SIG-M5 treated with dmso at 0.1 percent for 504 hours (cell line): Measurements from ENCODE around the gene FBXO36.

Experiments used
- DNase-seq: peaks from one replicate; lab custom pipeline; 2025; ENCODE audit not compliant: unreplicated experiment; lab: John Stamatoyannopoulos, UW

Gene FBXO36

DNA sequence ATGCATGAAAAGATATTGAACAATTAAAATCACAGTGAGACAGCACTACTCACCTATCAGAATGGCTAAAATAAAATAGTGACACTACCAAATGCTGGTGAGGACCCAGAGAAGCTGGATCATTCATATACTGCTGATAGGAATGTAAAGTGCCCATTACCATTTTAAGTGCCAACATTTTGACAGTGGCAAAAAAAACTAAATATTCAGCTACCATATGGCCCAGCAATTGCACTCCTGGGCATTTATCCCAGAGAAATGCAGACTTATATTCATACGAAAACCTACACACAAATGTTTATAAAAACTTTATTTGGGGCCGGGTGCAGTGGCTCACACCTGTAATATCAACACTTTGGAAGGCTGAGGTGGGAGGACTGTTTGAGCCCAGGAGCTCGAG is 47.6 kb downstream of the FBXO36 start:
- no peak for DNase-seq

DNA sequence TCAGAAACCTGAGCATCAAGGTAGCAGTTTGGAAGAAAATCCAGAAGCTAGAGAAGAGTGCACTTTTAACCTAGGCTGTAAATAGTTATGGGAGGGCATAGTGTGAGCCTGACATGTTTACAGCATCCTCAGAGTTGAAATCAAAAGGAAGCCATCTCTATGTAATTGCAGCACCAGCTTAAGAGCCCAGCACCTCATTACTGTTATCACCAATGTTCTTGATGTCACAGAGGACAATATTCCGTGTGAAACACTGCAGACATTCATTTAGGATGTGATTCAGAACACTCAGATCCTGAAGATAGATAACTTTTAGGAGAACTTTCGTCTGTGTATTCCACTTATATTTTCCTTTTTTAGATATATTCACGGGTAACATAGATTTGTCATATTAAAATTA is 48.1 kb downstream of the FBXO36 start:
- no peak for DNase-seq

DNA sequence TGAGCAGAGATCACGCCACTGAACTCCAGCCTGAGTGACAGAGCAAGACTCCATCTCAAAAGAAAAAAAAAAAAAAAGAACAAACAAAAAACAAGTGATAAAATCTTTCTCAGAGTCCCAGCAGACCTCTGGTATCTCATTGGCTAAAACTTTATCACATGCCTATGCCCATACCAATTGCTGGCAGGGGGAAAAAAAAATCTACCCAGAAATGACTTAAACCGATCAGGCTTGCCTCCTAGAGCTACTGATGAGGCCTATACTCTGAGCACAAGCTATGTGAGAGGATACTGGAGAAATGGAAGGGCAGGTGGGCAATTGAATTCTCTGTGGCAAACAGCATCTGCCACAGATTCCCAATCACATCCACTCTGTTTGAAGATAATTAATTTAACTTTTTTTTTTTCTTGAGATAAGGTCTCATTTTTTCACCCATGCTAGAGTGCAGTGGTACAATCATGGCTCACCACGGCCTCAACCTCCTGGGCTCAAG is 49.0 kb downstream of the FBXO36 start:
- no peak for DNase-seq

DNA sequence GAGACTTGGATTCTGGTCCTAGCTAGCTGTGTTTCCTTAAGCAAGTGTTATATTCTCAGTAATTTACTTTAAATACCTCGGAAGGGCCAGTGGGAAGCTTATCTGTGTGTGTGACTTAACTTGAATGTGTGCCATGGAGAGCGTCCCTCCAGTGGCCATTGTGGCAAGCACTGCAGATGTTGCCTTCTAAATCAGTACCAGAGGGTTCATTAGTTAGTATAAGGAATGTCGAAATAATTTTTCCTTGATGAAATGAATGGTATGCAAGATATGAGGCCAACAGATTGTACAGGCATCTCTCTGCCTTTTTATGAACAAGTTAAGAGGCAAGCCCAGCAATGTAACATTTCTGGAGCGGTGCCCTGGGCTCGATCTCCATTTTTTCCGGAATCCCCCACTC is 52.0 kb downstream of the FBXO36 start:
- DNase-seq = no peak

DNA sequence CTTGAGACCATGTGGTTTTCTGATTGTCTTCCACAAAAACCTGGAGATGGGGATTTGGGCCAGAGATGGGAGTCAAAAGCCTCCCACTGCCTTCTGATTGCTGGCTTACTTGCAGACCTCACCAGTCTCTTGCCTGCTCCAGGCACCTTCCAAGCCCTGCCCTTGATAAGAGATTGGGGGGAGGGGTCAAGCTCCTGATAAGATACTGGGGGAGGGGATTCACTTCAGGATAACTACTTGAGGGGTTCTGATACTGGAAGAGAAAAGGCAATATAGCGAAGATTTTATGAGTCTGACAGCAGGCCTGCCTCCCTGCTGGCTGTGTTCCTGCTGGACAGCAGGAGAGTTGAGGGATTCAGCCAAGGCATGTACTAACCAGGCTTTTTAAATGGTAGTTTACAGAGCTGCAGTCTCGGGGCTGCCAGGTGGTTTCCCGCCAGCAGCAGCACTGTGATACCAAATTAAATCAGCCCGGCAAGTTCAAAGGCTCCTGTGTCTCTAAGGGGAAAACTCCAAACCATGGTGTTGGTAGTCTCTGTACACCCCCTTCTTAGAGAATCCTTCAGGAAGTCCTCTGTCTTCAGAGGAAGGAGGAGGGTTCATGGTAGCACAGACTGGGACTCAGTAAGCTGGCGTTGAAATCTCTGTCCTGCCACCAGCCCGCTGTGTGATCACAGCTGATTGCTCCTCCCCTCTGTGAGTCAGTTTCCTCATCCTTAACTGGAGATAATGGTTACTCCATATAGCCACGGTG is 58.3 kb downstream of the FBXO36 start:
- DNase-seq = peak; percentile 36

DNA sequence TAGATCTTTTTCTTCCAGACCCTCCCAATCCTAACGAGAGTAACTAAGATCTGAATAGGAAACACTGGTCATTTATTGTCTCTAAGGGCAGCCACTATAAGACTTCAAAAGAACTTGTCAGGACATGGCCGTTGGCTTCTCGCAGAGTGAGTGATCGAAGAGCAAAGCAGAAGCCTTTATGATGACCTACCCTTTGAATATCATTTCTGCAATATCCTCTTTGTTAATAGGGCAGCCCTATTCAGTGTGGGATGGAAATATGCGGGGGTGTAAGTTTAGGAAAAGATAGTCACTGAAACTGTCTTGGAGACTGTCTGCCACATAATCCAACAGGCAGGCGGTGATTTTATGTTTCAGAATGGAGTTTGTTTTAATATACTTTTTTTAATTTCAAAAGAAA is 70.9 kb downstream of the FBXO36 start:
- DNase-seq = no peak

DNA sequence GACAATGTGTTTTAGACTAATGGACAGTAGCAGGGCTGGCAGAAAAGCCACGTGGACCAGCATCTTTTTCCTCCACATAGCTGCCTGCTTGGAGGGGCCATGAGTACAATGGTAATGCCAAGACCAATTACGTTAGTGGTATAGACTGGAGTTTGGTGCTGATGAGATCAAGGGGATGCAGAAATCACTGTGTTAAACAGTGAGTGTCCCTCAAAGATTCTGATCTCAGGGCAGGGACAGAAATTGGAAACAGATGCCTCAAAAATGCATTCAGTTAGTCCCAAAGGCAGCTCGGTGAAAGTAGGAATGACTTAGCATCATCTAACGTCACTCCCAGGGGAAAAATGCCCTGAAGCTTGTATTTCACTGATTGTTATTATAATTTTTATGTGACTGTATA is 74.0 kb downstream of the FBXO36 start:
- no peak for DNase-seq

DNA sequence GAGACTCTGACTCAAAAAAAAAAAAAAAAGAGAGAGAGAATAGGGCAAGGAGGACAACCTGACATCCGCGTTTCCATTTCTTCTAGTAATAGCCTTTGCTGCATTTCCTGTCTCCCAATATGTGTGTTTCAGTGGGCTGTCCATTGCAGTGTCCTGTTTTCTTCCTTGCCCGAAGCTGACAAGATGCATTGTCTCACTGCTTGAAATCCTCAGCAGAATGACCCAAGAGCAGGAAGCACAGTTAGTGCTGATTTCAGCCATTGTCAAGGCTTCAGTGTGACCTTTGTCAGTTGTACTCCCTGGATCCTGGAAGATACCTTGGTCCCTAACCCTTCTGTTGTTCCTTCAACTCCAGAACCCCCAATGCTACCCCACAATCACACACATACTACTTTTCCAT is 75.3 kb downstream of the FBXO36 start:
- no peak for DNase-seq

DNA sequence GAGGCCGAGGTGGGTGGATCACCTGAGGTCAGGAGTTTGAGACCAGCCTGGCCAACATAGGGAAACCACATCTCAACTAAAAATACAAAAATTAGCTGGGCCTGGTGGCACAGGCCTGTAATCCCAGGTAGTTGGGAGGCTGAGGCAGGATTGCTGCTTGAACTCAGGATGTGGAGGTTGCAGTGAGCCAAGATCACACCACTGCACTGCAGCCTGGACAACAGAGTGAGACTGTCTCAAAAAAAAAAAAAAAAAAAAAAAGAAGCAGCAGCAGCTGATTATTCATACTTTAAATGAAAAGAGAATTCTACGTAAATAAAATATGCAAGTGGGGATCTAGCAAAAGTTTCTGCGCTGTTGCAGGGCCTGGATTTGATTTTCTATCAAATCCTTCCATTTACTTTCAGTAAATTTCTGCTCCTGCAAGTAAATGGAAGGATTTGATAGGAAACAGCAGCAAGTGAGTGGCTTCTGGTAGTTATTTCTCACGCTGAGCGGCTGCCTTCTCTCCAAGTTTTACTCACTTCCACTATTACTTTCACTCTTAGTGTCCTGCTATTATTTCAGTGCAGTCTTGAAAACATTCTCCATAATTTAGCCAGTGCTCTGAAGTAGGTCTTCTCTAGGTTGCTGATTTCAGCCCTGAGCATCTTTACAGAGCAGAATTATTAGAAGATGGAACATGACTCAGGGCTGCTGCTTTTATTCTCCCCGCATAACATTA is 78.0 kb downstream of the FBXO36 start:
- DNase-seq = peak; percentile 48

DNA sequence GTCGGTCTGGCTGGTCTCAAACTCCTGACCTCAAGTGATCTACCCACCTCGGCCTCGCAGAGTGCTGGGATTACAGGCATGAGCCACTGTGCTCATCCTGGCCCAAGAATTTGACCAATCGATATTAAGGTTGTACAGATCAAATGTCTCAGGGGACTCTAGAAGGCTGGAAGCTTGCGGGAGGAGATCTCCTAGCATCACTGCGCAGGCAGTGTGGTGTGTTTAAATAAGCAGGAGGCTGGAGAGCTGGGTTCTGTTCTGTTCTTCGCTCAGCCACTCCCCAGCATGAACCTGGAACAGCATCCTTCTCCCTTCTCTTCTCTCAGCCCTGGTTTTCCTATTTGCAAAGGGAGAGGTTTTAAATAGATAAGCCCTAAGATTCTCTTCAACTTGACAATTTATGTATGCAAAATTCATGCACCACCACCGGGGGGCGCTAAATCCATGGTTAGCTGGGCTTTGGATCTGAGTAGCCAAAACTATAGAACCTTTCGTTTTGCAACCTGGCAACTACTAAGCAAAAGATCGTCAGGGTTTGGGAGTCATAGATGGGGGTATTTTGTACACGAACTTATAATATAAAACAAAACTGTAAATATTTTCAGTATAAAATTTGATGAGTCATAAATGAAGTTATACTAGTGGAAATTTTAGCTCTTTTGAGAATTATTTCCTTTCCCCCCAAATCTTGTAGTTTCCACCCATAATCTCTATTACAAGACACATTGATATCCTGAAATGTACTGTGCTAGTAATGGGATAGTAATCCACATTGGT is 85.8 kb downstream of the FBXO36 start:
- peak; percentile 67 for DNase-seq

DNA sequence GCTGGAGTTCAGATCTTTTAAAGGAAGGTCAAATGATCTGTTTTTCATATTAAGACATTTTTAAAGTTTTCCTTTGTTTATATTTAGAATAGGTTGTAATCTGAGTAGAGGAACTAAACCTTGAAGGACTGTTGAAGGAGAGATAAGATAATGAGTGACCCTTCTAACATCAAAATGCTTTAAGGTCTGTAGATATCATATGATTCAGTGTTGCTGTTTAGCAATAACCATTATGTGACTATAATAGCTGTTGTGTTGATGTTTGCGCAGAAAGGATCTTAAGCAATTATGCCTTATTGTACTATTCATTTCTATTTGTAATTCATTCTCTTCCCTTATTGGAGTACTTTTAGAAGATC is 86.4 kb downstream of the FBXO36 start:
- DNase-seq = no peak

DNA sequence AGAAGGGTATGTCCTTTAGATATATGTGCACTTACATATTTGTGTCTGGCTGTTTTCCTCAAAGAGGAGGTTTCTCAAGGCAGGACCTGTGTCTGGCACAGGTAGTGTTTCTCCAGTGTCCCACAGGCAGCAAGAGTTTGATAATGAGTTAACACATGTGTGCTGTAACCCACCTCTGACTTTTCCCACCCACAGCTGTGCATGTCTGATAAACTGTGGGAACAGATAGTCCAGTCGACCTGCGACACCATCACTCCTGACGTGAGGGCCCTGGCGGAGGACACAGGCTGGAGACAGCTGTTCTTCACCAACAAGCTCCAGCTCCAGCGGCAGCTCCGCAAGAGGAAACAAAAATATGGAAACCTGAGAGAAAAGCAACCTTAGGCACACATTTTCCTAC is 88.2 kb downstream of the FBXO36 start:
- DNase-seq = no peak

DNA sequence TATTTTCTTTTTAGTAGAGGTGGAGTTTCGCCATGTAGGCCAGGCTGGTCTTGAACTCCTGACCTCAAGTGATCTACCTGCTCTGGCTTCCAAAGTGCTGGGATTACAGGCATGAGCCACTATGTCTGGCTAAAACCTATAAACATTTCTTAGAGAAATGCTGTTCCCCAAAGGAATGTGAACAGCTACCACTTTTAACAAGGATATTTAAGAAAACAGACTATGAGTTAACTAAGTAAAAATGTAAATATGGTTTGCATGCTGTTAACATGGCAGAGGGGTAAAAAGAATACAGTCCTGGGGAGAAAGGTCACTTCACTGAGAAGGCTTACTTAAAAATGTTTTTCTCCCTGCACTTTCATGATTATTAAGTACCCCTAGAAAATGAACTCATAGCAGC is 89.3 kb downstream of the FBXO36 start:
- no peak for DNase-seq

DNA sequence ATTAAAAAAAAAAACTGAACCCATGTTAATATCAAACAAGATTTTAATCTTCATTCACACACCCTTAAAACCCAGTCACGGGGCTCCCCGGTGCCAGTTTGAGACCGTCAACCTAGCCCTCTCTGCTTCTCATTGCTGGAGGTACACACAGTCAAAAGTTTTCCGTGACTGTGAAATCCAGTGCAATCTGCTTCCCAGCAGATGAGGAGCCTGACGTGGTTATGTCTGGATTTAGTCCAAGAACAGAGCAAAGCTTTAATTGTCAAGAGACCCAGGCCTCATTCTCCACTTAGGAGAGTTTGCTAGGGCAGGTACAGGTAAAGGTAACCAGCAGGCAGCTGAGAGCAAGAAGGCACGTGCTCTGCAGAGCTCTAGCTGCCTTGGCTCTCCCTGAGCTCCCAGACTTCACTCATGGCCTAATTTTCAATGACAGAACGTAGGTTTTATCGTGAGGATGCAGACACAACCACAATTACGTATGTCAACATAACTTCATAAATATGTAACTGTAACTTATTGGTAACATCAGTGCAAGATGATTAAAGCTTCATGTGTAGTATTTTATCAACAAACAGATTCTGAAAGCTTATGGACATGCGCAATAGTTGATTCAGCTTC is 90.1 kb downstream of the FBXO36 start:
- no peak for DNase-seq

DNA sequence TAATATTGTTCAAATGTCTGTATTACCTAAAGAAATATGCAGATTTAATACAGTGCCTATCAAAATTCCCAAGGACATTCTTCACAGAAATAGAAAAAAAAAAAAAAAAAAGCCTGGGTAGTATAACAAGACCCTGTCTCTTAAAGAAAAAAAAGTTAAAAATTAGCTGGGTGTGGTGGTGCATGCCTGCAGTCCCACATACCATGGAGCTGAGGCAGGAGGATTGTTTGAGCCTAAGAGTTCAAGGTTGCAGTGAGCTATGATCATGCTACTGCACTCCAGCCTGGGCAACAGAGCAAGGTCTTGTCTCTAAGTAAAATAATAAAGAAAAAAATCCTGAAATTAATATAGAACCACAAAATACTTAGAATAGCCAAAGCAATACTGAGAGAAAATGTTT is 94.5 kb downstream of the FBXO36 start:
- DNase-seq = no peak

DNA sequence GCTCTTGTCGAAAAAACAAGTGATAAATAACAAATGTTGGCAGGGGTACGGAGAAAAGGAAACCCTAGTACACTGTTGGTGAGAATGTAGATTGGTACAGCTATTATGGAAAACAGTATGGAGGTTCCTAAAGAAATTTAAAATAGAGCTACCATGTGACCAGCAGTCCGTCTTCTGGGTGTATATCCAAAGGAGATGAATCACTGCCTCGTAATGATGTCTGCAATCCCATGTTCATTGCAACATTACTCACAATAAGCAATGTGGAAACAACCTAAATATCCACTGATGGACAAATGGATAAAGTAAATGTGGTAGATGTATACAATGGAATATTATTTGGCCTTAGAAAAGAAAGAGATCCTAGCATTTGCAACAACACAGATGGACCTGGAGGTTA is 95.8 kb downstream of the FBXO36 start:
- DNase-seq = no peak

DNA sequence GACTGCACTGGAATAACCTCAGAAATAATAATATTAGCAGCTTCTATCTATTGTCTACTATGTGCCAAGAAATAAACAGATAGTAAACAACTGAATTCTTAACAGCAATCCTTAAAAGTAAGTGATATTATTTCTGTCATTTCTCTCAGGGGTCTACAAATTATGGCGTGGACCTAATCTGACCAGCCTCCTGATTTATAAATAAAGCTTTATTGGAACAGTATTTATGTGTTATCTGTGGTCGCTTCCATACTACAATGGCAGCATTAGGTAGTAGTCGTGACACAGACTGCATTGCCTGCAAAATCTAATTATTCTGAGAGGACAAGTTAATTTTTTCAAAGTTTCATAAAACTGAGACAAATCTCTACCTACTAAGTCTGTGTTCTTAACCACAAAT is 97.4 kb downstream of the FBXO36 start:
- no peak for DNase-seq

DNA sequence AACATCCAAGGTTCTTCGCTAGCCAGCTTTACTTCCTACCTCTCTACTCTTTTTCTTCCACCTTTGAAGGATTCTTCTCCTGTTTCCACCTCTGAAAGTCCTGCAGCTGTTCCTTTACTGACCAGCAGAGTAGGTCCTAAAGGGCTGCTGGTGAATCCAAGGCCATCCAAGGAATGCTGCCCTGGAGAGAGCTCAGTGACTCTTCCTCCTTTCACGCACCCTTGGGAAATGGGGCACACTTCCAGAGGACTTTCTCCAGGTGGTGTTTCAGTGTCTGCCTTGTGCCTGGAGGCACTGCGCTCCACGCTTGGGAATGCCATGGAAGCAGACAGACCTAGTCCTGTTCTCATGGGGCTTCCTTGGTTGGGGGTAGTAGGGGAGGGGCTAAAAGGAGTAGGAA is 101.0 kb downstream of the FBXO36 start:
- DNase-seq = no peak

DNA sequence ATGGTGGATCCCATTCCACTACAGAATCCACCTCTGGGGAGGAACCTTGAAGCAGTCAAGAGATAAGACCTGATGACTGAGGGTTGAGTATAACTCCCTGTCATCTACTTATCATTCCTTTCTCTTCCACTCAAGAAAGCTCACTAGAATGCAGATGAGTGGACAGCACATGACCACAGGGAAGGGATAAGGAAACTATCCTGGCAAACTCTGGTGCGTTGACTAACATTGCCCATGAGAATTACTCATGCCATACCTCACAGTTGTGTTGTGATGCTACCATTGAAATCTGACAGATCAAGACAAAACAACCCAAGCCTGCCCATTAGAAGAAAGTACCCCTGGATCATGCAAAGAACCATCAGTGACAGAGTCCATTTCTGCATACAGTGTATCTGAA is 119.9 kb downstream of the FBXO36 start:
- DNase-seq = no peak

DNA sequence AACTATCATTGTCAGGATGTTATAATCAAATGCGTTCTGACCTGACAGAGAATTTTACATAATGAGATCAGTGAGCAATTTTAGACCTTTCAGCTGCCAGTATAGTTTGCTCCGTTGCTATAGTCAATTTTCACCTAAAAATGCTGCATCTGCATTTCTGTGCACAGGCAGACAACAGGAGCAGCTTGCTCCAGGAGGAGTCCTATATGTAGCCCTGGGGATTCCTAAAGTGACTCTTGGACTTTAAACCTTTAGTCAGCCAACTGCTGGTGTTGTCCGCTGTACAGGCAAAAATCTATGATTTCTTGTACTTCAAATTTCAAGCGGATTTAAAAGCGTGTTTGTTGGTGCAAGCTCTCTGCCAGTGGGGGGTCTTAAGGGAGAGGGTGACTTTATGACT is 120.7 kb downstream of the FBXO36 start:
- DNase-seq = no peak

DNA sequence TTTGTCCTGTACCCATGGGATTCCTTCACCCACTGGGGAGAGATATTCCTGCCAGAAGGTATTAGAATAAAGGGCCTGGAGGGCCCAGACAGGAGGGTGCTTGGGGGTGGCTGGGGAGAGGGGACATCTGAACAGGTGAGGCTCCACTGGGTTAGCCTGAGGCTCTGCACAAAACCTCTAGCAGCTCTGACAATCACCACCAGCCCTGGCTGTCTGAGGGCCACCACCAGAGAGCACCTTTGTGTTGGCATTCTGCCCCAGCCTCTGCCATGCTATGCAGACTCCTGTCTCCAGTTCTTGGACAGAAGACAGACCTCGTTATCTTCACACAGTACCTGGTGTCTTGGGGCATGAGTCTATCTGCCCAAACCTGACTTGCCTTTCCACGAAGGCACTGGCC is 121.2 kb downstream of the FBXO36 start:
- DNase-seq = no peak

DNA sequence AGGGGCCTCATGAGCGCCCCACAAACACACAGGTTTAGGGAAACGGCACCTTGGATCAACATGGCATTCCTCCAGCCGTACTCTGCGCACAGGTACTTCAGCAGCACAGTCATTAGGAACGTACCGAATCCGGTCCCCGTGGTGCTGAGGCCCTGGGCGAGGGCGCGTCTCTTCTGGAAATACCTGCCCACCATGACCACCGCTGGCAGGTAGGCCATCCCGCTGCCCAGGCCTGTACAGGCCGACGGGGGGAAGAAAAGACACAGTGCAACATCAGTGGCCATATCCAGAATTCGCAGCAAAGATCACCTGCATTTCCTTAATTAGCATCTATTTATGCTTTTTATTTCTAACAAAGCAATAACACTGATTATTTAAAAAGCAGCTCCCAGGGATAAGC is 124.2 kb downstream of the FBXO36 start:
- DNase-seq = no peak
